Endothelial cell of umbilical vein (primary cell): ENCODE data around the gene SLC25A3.

ENCODE experiments used
- CTCF ChIP-seq, 2 donors: IDR thresholded peaks; 1 replicate in 1 of 2; 2 replicates in 1 of 2; pipeline ENCODE4 v1.5.1; 2011; ENCODE audit warnings: low read length in 2 of 2, mild to moderate bottlenecking in 2 of 2, moderate library complexity in 2 of 2, control low read depth in 1 of 2, inconsistent platforms in 1 of 2, low read depth in 1 of 2; ENCODE audit not compliant: insufficient read depth in 1 of 2; ENCODE audit errors: extremely low read depth in 1 of 2
- EZH2 ChIP-seq: IDR thresholded peaks from 2 replicates; pipeline ENCODE4 v1.6.1; 2012; ENCODE audit warnings: borderline replicate concordance, low read depth, mild to moderate bottlenecking, moderate library complexity, low read length, inconsistent platforms; ENCODE audit not compliant: severe bottlenecking
- FOS ChIP-seq: IDR thresholded peaks from 2 replicates; pipeline ENCODE4 v1.6.1; 2011; ENCODE audit warnings: mild to moderate bottlenecking, low read length, moderate library complexity, borderline replicate concordance; ENCODE audit not compliant: insufficient read depth
- GATA2 ChIP-seq: IDR thresholded peaks from 2 replicates; pipeline ENCODE4 v1.7.0; 2011; ENCODE audit warnings: low read depth, mild to moderate bottlenecking, moderate library complexity, mixed read lengths, low read length; ENCODE audit not compliant: insufficient read length, insufficient read depth
- JUN ChIP-seq: IDR thresholded peaks from 2 replicates; pipeline ENCODE4 v1.6.1; 2011; ENCODE audit warnings: borderline replicate concordance, low read depth; ENCODE audit not compliant: insufficient read length, insufficient read depth
- MAX ChIP-seq: IDR thresholded peaks from 2 replicates; pipeline ENCODE4 v1.6.1; 2011; ENCODE audit not compliant: insufficient read depth, insufficient read length
- MYC ChIP-seq: IDR thresholded peaks from one replicate; pipeline ENCODE4 v1.6.1; 2011; ENCODE audit warnings: mild to moderate bottlenecking, low read depth, low read length
- POLR2A ChIP-seq: IDR thresholded peaks from 2 replicates; pipeline ENCODE4 v1.6.1; 2012; ENCODE audit warnings: low read depth, mild to moderate bottlenecking, control low read depth, low read length
- POLR2AphosphoS5 ChIP-seq: IDR thresholded peaks from 2 replicates; pipeline ENCODE4 v1.6.1; 2012; ENCODE audit warnings: low read depth, mild to moderate bottlenecking, control low read depth, low read length, moderate library complexity; ENCODE audit not compliant: insufficient read depth

GRCh38 chr12:98549371-98550110 is 43.9 kb upstream of the SLC25A3 start:
- TF ChIP-seq CTCF (IDR thresholded peaks at IDR 0.05; ENCODE audit: extremely low read depth in 1 of 2, insufficient read depth in 1 of 2, low read depth in 1 of 2, low read length in 2 of 2): no peak
- no peak for TF ChIP-seq EZH2
- no peak for TF ChIP-seq POLR2A
- no peak for TF ChIP-seq MAX
- TF ChIP-seq POLR2AphosphoS5: no peak
- TF ChIP-seq MYC: no peak
- no peak for TF ChIP-seq FOS
- TF ChIP-seq JUN: no peak
- TF ChIP-seq GATA2: no peak
